HepG2 (cell line): ENCODE data around the gene TUBA1C. TPM values are rescaled to one million over a fixed set of nuclear protein-coding genes. Genes with fewer than 3 reads are reported as not detected.

Experiments
- ATAD3A ChIP-seq: sonication (generic); formaldehyde crosslinking; IDR thresholded peaks from 2 replicates; pipeline ENCODE4 v1.4.0; 2020; ENCODE audit warnings: missing genetic modification reagents
- DR1 ChIP-seq: sonication (generic); formaldehyde crosslinking; IDR thresholded peaks from 2 replicates; pipeline ENCODE4 v1.8.0; 2021; ENCODE audit warnings: mild to moderate bottlenecking, missing genetic modification reagents, inconsistent platforms
- HOXA5 ChIP-seq: sonication (generic); formaldehyde crosslinking; IDR thresholded peaks from 2 replicates; pipeline ENCODE4 v1.4.0; 2020; ENCODE audit warnings: missing genetic modification reagents
- NCOA1 ChIP-seq: sonication (generic); formaldehyde crosslinking; IDR thresholded peaks from 2 replicates; pipeline ENCODE4 v1.9.0; 2021; ENCODE audit warnings: missing genetic modification reagents
- NKX3-1 ChIP-seq: sonication (generic); formaldehyde crosslinking; IDR thresholded peaks from 2 replicates; pipeline ENCODE4 v1.5.0; 2020; ENCODE audit warnings: missing genetic modification reagents
- PRDM15 ChIP-seq: sonication (generic); formaldehyde crosslinking; IDR thresholded peaks from 2 replicates; pipeline ENCODE4 v1.4.0; 2020; ENCODE audit warnings: missing genetic modification reagents
- ZNF280D ChIP-seq: sonication (generic); formaldehyde crosslinking; IDR thresholded peaks from 2 replicates; pipeline ENCODE4 v1.5.1; 2020; ENCODE audit warnings: mild to moderate bottlenecking, missing genetic modification reagents
- ZNF281 ChIP-seq: sonication (generic); formaldehyde crosslinking; IDR thresholded peaks from 2 replicates; pipeline ENCODE4 v1.4.0; 2020; ENCODE audit warnings: missing genetic modification reagents, borderline replicate concordance
- ZNF460 ChIP-seq: sonication (generic); formaldehyde crosslinking; IDR thresholded peaks from 2 replicates; pipeline ENCODE4 v1.5.1; 2020; ENCODE audit warnings: missing genetic modification reagents, mild to moderate bottlenecking, borderline replicate concordance
- ZNF503 ChIP-seq: sonication (generic); formaldehyde crosslinking; IDR thresholded peaks from 2 replicates; pipeline ENCODE4 v1.4.0; 2020; ENCODE audit warnings: missing genetic modification reagents
- ZNF704 ChIP-seq: sonication (generic); formaldehyde crosslinking; IDR thresholded peaks from 2 replicates; pipeline ENCODE4 v1.8.1; 2023; ENCODE audit warnings: mild to moderate bottlenecking, inconsistent platforms, moderate library complexity, missing genetic modification reagents, borderline replicate concordance
- ZNF749 ChIP-seq: sonication (generic); formaldehyde crosslinking; IDR thresholded peaks from 2 replicates; pipeline ENCODE4 v1.8.0; 2022; ENCODE audit warnings: mild to moderate bottlenecking, missing genetic modification reagents, moderate library complexity, borderline replicate concordance
- polyA plus RNA-seq, 8 experiments: library from polyadenylated mRNA; depleted of rRNA in 3 of 8; stranded (reverse) in 7 of 8; unstranded in 1 of 8; fragments of >200 nt; fragmentation: Illumina TruSeq in 4 of 8; extraction: Trizol in 4 of 8; gene quantifications; 2 replicates each; pipeline versions ENCODE4 v1.2.1 to v1.2.3, GENCODE V29; 2011 to 2016; ENCODE audit warnings: low read depth in 4 of 8, missing spikeins in 1 of 8, mixed read lengths in 1 of 8; ENCODE audit not compliant: insufficient read depth in 1 of 8
- total RNA-seq, 5 experiments: library from RNA; depleted of rRNA; stranded (reverse); fragments of >200 nt; fragmentation: Illumina TruSeq; extraction: Trizol; gene quantifications; 2 replicates each; pipeline ENCODE4 v1.2.3, GENCODE V29; 2016; ENCODE audit warnings: low read depth in 1 of 5

The TUBA1C gene
- total and polyA plus RNA-seq, 2 of the 13 experiments (the other 11 are each of a cell fraction or from before 2014, with no cell fraction given) = 693 to 1,075 TPM

GRCh38 chr12:49264873-49265792 is at the start of gene TUBA1C (continued):
- TF ChIP-seq ATAD3A (CRISPR knock-in tag) (0 out of 2 replicates have a peak, but pooled peaks have one; percentile 17), ZNF460 (CRISPR knock-in tag) (no peak), HOXA5 (peak; percentile 88), PRDM15 (CRISPR knock-in tag) (peak; percentile 70; the same call in 1 of the 2 replicates), ZNF503 (CRISPR knock-in tag) (peak; percentile 69), ZNF281 (CRISPR knock-in tag) (no peak), NKX3-1 (peak; percentile 97), ZNF749 (CRISPR knock-in tag) (peak; percentile 85), NCOA1 (CRISPR knock-in tag) (no peak), ZNF704 (CRISPR knock-in tag) (peak; percentile 74; the same call in 1 of the 2 replicates), DR1 (CRISPR knock-in tag) (peak; percentile 92), ZNF280D (no peak)
